ENCODE data around the gene FAM111B.
"Not testable (repeated sequence)": the region's sequence is repeated elsewhere in the genome, so short reads cannot be mapped to it uniquely, and the experiment has no call there.

Gene FAM111B

GRCh38 chr11:59076876-59077571 is 30.0 kb upstream of the FAM111B start:
- DNase-seq (ENCODE audit: low spot score): no peak
- H3K27ac ChIP-seq: no peak overlapping the region
- POLR2A ChIA-PET (ENCODE audit: low non-redundant PET): no interaction called here
- no peak for TF ChIP-seq CTCF (conservative IDR thresholded peaks at IDR 0.05; ENCODE audit: low read depth)
- CTCF ChIA-PET: interaction anchor here (0.6 to 0.9 kb wide), 2 partner anchors 30 to 404 kb away, joined by 3 read pairs; no protein-coding TSS in a partner anchor

- POLR2A ChIA-PET (ENCODE audit: low non-redundant PET): no interaction called here
- TF ChIP-seq CTCF (conservative IDR thresholded peaks at IDR 0.05; ENCODE audit: low read depth): no peak
- DNase-seq (ENCODE audit: low spot score): no peak
- CTCF ChIA-PET: no interaction called here
- no peak overlapping the region for H3K27ac ChIP-seq
Measured at GRCh38 chr11:59078435-59078834, 28.6 kb upstream of the FAM111B start.

- POLR2A ChIA-PET (ENCODE audit: low non-redundant PET): no interaction called here
- CTCF ChIA-PET: interaction anchor here (0.8 kb wide), 1 partner anchor 53 kb away, joined by 3 read pairs; no protein-coding TSS in a partner anchor
- no peak for TF ChIP-seq CTCF (conservative IDR thresholded peaks at IDR 0.05; ENCODE audit: low read depth)
- no peak for DNase-seq (ENCODE audit: low spot score)
- H3K27ac ChIP-seq: no peak overlapping the region
Measured at GRCh38 chr11:59079086-59079485, 28.0 kb upstream of the FAM111B start.

GRCh38 chr11:59080421-59080820 is 26.6 kb upstream of the FAM111B start:
- DNase-seq (ENCODE audit: low spot score); CTCF ChIA-PET; H3K27ac ChIP-seq; POLR2A ChIA-PET (ENCODE audit: low non-redundant PET): not testable (repeated sequence)

- POLR2A ChIA-PET (ENCODE audit: low non-redundant PET); DNase-seq (ENCODE audit: low spot score); CTCF ChIA-PET: not testable (repeated sequence)
Measured at GRCh38 chr11:59081430-59082020, 25.5 kb upstream of the FAM111B start.

GRCh38 chr11:59086007-59086406 is 21.0 kb upstream of the FAM111B start, which contains the start of gene GLYATL1B:
TSS of gene GLYATL1B (plus strand) at chr11:59086307. CDS start at chr11:59086307, 0 bp downstream.
- H3K27ac ChIP-seq; POLR2A ChIA-PET (ENCODE audit: low non-redundant PET); DNase-seq (ENCODE audit: low spot score): not testable (repeated sequence)
- CTCF ChIA-PET: interaction anchor here (1.2 kb wide), 1 partner anchor 50 kb away, joined by 3 read pairs; no protein-coding TSS in a partner anchor

More at GRCh38 chr11:59081430-59082020, 25.5 kb upstream of the FAM111B start:
- not testable (repeated sequence) for H3K27ac ChIP-seq

- no peak for TF ChIP-seq CTCF (conservative IDR thresholded peaks at IDR 0.05; ENCODE audit: low read depth)
- H3K27ac ChIP-seq: no peak overlapping the region
- CTCF ChIA-PET: no interaction called here
- no peak for DNase-seq (ENCODE audit: low spot score)
- POLR2A ChIA-PET (ENCODE audit: low non-redundant PET): no interaction called here
Measured at GRCh38 chr11:59088162-59088561, 18.9 kb upstream of the FAM111B start.

- H3K27ac ChIP-seq; POLR2A ChIA-PET (ENCODE audit: low non-redundant PET); DNase-seq (ENCODE audit: low spot score): not testable (repeated sequence)
- CTCF ChIA-PET: interaction anchor here (1.6 kb wide), 1 partner anchor 42 kb away, joined by 3 read pairs; no protein-coding TSS in a partner anchor
Measured at GRCh38 chr11:59093576-59093975, 13.5 kb upstream of the FAM111B start.

GRCh38 chr11:59095225-59095624 is 11.8 kb upstream of the FAM111B start:
- CTCF ChIA-PET; POLR2A ChIA-PET (ENCODE audit: low non-redundant PET); H3K27ac ChIP-seq; DNase-seq (ENCODE audit: low spot score): not testable (repeated sequence)

GRCh38 chr11:59095972-59096575 is 11.0 kb upstream of the FAM111B start:
- H3K27ac ChIP-seq; DNase-seq (ENCODE audit: low spot score); POLR2A ChIA-PET (ENCODE audit: low non-redundant PET): not testable (repeated sequence)
- CTCF ChIA-PET: interaction anchor here (0.6 kb wide), 2 partner anchors 40 to 1816 kb away, joined by 3 to 5 read pairs; no protein-coding TSS in a partner anchor
